Vagina (tissue), 2 donors: Measurements from ENCODE around the gene HNRNPA2B1. TPM values are rescaled to one million over a fixed set of nuclear protein-coding genes. Genes with fewer than 3 reads are reported as not detected.

Experiments
- DNase-seq, 2 donors: peaks; one replicate each; pipeline ENCODE4 v3.0.0-alpha.2; 2017; ENCODE audit errors: extremely low spot score in 2 of 2
- H3K27ac ChIP-seq: fragments of 200-600 bp; sonication (generic); one replicate; pipeline ENCODE4 v1.5.1; 2019
- H3K27me3 ChIP-seq: fragments of 200-600 bp; sonication (generic); one replicate; pipeline ENCODE4 v1.5.1; 2019
- H3K36me3 ChIP-seq, 2 donors: fragments of 200-600 bp; sonication (generic); one replicate each; pipeline ENCODE4 v1.5.1; 2017 to 2019
- H3K4me1 ChIP-seq: fragments of 200-600 bp; sonication (generic); one replicate; pipeline ENCODE4 v1.5.1; 2019
- H3K4me3 ChIP-seq, 2 donors: fragments of 200-600 bp; sonication (generic); 1 replicate in 1 of 2; 2 replicates in 1 of 2; pipeline ENCODE4 v1.5.1; 2016 to 2019
- H3K9me3 ChIP-seq: fragments of 200-600 bp; sonication (generic); one replicate; pipeline ENCODE4 v1.5.1; 2019
- CTCF ChIP-seq, 3 experiments: fragments of 450-650 bp in 2 of 3; fragments of 200-600 bp in 1 of 3; sonication (generic) in 1 of 3; IDR thresholded peaks; one replicate each; pipeline ENCODE4 v1.5.1; 2017 to 2019; ENCODE audit warnings: antibody characterized with exemption in 3 of 3, mild to moderate bottlenecking in 2 of 3, moderate library complexity in 2 of 3
- POLR2A ChIP-seq, 2 donors: fragments of 450-650 bp; IDR thresholded peaks; one replicate each; pipeline ENCODE4 v1.6.1; 2017; ENCODE audit warnings: antibody characterized with exemption in 2 of 2, mild to moderate bottlenecking in 2 of 2, moderate library complexity in 2 of 2
- POLR2AphosphoS5 ChIP-seq, 2 donors: sonication (generic); formaldehyde crosslinking; IDR thresholded peaks; one replicate each; pipeline ENCODE4 v1.9.0; 2017; ENCODE audit warnings: antibody characterized with exemption in 2 of 2, mild to moderate bottlenecking in 2 of 2, low read depth in 1 of 2; ENCODE audit not compliant: insufficient read depth in 1 of 2
- intact Hi-C: fragments of 100-400 bp; cut with DNase I; formaldehyde crosslinking; loops from one replicate; pipeline ENCODE4 v1.15.1; 2023
- total RNA-seq: library from RNA; depleted of rRNA; stranded (reverse); fragments of >200 nt; gene quantifications from one replicate; pipeline ENCODE4 v1.2.3, GENCODE V29; 2016

HNRNPA2B1 gene
- total RNA-seq, 1 donor from 2014 or later: 222 TPM

DNA sequence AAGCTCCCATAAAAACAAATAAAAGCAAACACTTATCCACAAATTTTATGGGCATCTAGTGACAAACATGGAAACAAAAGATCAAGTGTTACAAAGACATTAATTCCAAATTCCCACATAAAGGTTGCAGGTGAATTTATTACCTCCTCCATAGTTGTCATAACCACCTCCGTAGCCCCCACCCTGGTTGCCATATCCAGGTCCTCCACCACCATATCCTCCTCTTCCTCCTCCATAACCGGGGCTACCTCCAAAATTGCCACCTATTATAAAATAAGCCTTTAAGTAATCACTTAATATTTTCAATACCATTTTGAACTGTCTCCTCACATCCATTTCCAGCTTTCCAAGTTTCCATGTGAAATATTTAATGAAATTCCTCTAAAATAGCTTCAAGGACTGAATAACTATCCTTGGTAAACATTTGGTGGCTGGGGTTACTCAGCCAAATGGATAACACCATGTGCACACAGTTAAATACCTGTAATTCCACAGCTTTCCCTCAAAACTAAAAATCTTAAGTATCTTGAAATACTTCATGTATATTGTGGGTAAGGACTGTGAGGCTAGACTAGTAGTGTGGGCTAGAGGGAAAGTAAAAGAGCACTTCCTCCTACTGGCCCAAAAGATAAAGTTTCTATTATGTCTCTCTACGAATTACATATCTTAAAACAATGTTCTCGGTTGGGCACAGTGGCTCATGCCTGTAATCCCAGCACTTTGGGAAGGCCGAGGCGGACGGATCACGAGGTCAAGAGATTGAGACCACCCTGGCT, 6.9 kb downstream of the HNRNPA2B1 start:
- no peaks in the 10 kb centered on the region for H3K9me3 ChIP-seq
- DNase-seq: no peak
- peaks cover 0 to 90% of the 10 kb centered on the region in 2 donors for H3K36me3 ChIP-seq
- H3K27me3 ChIP-seq: no peaks in the 10 kb centered on the region
- no peak overlapping the region for H3K27ac ChIP-seq
- H3K4me3 ChIP-seq: no peak overlapping the region
- peaks cover 63% of the 10 kb centered on the region for H3K4me1 ChIP-seq
- intact Hi-C loops: no loop called here
- TF ChIP-seq CTCF (IDR thresholded peaks at IDR 0.05): no peak

DNA sequence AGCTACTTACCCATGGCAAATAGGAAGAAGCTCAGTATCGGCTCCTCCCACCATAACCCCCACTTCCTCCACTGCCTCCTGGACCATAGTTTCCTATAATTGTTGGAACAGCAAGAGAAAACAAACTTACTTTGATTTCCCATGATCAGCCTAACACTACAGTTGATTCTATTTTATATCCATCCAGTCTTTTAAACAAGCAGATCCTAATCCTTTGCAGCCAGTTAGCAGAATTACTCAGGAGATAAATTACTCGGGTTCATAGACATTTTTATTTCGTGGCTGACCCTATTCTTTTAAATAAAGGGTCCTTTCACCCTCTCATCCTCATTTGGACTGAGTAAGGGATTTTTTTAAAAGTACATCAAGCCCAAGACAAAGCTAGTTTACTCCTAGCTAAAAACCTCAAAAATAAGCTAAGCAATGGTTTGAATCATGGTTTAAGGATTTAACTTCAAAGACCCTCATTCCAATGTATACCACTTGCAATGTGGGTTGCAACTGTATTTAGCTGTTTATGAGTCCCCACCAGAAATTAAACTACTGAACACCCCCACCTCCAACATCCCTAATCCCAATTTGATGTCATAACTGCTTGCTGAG, 8.0 kb downstream of the HNRNPA2B1 start:
- H3K27me3 ChIP-seq: no peaks in the 10 kb centered on the region
- TF ChIP-seq POLR2A (IDR thresholded peaks at IDR 0.05) (no peak), CTCF (IDR thresholded peaks at IDR 0.05) (no peak), POLR2AphosphoS5 (IDR thresholded peaks at IDR 0.05; ENCODE audit: insufficient read depth in 1 of 2, low read depth in 1 of 2) (no peak)
- H3K9me3 ChIP-seq: no peaks in the 10 kb centered on the region
- peaks cover 0 to 95% of the 10 kb centered on the region in 2 donors for H3K36me3 ChIP-seq
- peaks cover 58% of the 10 kb centered on the region for H3K4me1 ChIP-seq
- no peak overlapping the region for H3K27ac ChIP-seq
- no peak overlapping the region for H3K4me3 ChIP-seq
- no peak for DNase-seq
- intact Hi-C loops: no loop called here

DNA sequence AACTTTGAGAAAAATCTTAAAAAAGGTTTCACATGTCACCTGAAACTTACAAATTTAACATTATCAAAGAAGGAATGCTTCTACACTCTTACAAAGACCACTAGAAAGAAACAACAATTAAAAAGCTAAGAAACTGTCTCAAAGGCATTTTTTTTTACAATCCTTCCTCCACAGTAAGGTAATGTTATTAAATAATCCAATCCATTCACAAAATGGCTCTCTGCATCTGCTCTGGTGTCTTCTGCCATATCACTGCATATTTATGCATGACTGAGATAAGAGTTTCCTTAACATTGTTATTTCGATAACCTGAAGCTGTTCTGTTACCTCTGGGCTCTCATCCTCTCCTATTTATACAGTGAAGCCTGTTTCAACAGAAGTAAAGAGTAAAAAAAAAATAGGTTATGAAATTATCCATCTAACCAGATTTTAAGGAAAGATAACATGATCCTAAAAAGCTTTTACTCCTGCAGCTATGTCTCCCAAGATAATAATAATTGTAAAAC, 8.5 kb downstream of the HNRNPA2B1 start:
- peaks cover 0 to 89% of the 10 kb centered on the region in 2 donors for H3K36me3 ChIP-seq
- intact Hi-C loops: no loop called here

DNA sequence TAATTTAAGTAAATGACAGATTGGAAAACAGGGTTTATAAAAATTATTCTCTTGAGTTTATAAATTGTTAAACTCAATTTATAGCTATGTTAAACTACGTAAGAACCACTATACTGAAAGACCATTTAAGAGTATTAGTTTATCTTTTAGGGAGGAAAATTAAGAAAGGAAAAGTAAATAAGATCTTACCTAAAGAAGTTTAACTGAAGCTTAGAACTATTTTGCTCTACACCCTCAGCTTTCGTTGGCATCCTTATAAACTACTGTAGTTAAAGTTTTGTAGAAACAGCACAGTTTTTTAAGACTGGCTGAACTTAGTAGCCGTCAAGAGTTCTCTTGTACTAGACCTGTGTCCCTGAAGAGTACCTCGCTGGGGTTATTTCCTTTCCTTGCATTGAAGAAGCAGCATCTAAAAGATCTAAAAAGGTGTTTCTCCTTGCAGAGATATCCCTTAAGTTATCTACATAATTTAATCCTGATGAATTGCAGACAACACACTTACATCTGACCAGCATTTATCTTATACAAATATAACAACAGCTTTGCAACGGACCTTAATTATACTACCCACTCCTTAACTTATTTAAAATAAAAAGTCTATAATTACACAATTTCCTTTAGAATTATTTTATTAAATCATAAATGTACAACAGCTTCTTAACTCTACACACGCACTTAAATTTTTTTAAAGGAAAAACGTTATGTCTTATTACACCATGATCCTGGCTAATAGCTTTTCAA, 9.1 kb downstream of the HNRNPA2B1 start:
- peaks cover 0 to 83% of the 10 kb centered on the region in 2 donors for H3K36me3 ChIP-seq
- peaks cover 46% of the 10 kb centered on the region for H3K4me1 ChIP-seq
- DNase-seq: no peak
- TF ChIP-seq POLR2AphosphoS5 (IDR thresholded peaks at IDR 0.05; ENCODE audit: insufficient read depth in 1 of 2, low read depth in 1 of 2): no peak
- no peak for TF ChIP-seq CTCF (IDR thresholded peaks at IDR 0.05)
- no peak for TF ChIP-seq POLR2A (IDR thresholded peaks at IDR 0.05)
- no peak overlapping the region for H3K27ac ChIP-seq
- no peak overlapping the region for H3K4me3 ChIP-seq
- H3K27me3 ChIP-seq: no peaks in the 10 kb centered on the region
- H3K9me3 ChIP-seq: no peaks in the 10 kb centered on the region
- intact Hi-C loops: no loop called here

More for the DNA sequence above, 8.5 kb downstream of the HNRNPA2B1 start:
- Histone ChIP-seq H3K27ac (no peak overlapping the region), H3K4me1 (peaks cover 53% of the 10 kb centered on the region), H3K4me3 (no peak overlapping the region), H3K27me3 (no peaks in the 10 kb centered on the region), H3K9me3 (no peaks in the 10 kb centered on the region)
- no peak for DNase-seq
- TF ChIP-seq POLR2AphosphoS5 (IDR thresholded peaks at IDR 0.05; ENCODE audit: insufficient read depth in 1 of 2, low read depth in 1 of 2) (no peak), POLR2A (IDR thresholded peaks at IDR 0.05) (no peak), CTCF (IDR thresholded peaks at IDR 0.05) (no peak)
